Measurements from ENCODE around the gene SOAT1. TPM values are rescaled to one million over a fixed set of nuclear protein-coding genes. Genes with fewer than 3 reads are reported as not detected.

The SOAT1 gene
- total and polyA plus RNA-seq, 2 experiments from 2014 or later, result 5.1 to 16.3 TPM

DNA sequence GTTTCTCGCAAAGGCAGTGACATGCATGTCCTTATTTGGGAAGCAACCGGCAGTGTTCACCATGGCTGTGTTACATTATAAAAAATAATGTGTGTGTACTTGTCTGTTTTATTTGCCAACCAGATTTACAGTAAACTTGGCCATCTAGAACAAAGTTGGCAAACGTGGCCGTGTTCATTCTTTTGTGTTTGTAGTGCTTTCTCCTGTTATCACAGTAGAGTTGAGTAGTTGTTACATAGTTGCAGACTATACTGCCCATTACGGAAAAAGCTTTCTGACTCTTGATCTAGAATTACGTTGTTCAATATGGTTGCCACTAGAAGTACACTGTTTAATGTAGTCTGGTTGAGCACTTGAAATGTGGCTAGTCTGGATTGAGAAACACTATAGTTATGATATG is 19.4 kb downstream of the SOAT1 start:
- Histone ChIP-seq H3K36me3 (no peaks in the 10 kb centered on the region), H3K4me3 (no peak overlapping the region), H3K9me3 (ENCODE audit: low read depth) (no peaks in the 10 kb centered on the region), H3K27me3 (no peaks in the 10 kb centered on the region), H3K4me1 (ENCODE audit: low read depth) (no peaks in the 10 kb centered on the region), H3K27ac (no peak overlapping the region)
- TF ChIP-seq, protein P1, sequence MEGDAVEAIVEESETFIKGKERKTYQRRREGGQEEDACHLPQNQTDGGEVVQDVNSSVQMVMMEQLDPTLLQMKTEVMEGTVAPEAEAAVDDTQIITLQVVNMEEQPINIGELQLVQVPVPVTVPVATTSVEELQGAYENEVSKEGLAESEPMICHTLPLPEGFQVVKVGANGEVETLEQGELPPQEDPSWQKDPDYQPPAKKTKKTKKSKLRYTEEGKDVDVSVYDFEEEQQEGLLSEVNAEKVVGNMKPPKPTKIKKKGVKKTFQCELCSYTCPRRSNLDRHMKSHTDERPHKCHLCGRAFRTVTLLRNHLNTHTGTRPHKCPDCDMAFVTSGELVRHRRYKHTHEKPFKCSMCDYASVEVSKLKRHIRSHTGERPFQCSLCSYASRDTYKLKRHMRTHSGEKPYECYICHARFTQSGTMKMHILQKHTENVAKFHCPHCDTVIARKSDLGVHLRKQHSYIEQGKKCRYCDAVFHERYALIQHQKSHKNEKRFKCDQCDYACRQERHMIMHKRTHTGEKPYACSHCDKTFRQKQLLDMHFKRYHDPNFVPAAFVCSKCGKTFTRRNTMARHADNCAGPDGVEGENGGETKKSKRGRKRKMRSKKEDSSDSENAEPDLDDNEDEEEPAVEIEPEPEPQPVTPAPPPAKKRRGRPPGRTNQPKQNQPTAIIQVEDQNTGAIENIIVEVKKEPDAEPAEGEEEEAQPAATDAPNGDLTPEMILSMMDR (IDR thresholded peaks at IDR 0.05; ENCODE audit: low read depth, low read length), result no peak
- DNase-seq (ENCODE audit: low read depth in 1 of 2, low spot score in 1 of 2), result no peak

GRCh38 chr1:179314928-179315327 is 21.3 kb downstream of the SOAT1 start:
- no peaks in the 10 kb centered on the region for H3K4me1 ChIP-seq (ENCODE audit: low read depth)
- no peak overlapping the region for H3K4me3 ChIP-seq
- H3K36me3 ChIP-seq, result no peaks in the 10 kb centered on the region
- peak in 1 of 2 donors; percentile 43 for DNase-seq (ENCODE audit: low read depth in 1 of 2, low spot score in 1 of 2)
- H3K27ac ChIP-seq, result no peak overlapping the region
- no peaks in the 10 kb centered on the region for H3K9me3 ChIP-seq (ENCODE audit: low read depth)
- TF ChIP-seq, protein P1 (IDR thresholded peaks at IDR 0.05; ENCODE audit: low read depth, low read length), result no peak
- no peaks in the 10 kb centered on the region for H3K27me3 ChIP-seq

GRCh38 chr1:179318491-179318890 is 24.9 kb downstream of the SOAT1 start:
- Histone ChIP-seq H3K36me3 (no peaks in the 10 kb centered on the region), H3K27ac (no peak overlapping the region), H3K9me3 (ENCODE audit: low read depth) (no peaks in the 10 kb centered on the region), H3K27me3 (no peaks in the 10 kb centered on the region), H3K4me3 (no peak overlapping the region), H3K4me1 (ENCODE audit: low read depth) (peaks cover 15% of the 10 kb centered on the region)
- DNase-seq (ENCODE audit: low read depth in 1 of 2, low spot score in 1 of 2), result no peak
- TF ChIP-seq, protein P1 (IDR thresholded peaks at IDR 0.05; ENCODE audit: low read depth, low read length), result no peak

DNA sequence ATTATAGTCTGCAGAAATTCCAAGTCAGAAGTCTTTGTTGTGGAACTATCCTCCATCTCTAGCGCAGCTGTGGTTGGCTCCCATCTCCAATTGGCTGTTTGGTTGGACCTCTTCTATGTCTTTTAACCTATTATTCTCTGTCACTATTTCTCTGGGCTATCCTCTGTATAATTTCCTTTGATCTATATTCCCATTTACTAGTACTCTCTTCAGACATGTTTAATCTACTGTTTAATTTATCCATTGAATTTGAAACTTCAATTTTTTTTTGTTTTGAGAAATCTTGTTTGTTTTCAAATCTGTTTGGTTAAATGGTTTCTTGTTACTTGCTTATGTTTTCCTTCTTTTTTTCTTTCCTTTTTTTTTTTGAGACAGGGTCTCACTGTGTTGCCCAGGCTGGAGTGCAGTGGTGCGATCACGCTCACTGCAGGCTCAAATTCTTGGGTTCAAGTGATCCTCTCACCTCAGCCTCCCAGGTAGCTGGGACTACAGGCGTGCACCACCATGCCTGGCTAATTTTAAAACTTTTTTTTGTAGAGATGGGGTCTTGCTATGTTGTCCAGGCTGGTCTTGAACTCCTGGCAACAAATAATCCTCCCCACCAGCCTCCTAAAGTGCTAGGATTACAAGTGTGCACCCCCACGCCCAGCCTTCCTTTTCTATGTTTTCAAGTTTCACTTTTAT is 28.1 kb downstream of the SOAT1 start:
- TF ChIP-seq, protein P1 (IDR thresholded peaks at IDR 0.05; ENCODE audit: low read depth, low read length), result no peak
- no peaks in the 10 kb centered on the region for H3K9me3 ChIP-seq (ENCODE audit: low read depth)
- H3K27ac ChIP-seq, result peak overlapping the region; percentile 39
- DNase-seq (ENCODE audit: low read depth in 1 of 2, low spot score in 1 of 2), result no peak
- H3K36me3 ChIP-seq, result no peaks in the 10 kb centered on the region
- H3K4me1 ChIP-seq (ENCODE audit: low read depth), result peaks cover 17% of the 10 kb centered on the region
- no peak overlapping the region for H3K4me3 ChIP-seq
- no peaks in the 10 kb centered on the region for H3K27me3 ChIP-seq

DNA sequence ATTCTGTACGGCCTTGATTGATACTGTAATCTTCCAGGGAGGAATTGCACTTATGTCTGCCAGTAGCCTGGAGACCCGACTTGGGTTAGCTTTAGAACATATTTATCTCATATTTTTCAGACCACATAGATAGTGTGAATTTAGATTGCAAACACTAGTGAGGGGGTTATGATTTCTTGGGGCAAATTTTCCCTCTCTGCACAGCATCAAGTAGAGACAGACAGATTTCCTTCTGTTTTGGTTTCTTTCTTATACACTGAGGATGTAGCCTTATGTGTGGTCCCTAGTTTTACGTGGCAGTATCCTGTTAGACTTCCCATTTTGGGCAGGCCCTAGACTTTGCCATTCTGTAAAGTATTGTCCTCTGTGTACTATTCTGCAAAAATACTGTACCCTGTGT is 29.0 kb downstream of the SOAT1 start:
- Histone ChIP-seq H3K27ac (peak overlapping the region; percentile 39), H3K36me3 (no peaks in the 10 kb centered on the region), H3K4me3 (no peak overlapping the region), H3K9me3 (ENCODE audit: low read depth) (no peaks in the 10 kb centered on the region), H3K4me1 (ENCODE audit: low read depth) (peaks cover 17% of the 10 kb centered on the region), H3K27me3 (no peaks in the 10 kb centered on the region)
- DNase-seq (ENCODE audit: low read depth in 1 of 2, low spot score in 1 of 2), result peak in 1 of 2 donors; percentile 50
- TF ChIP-seq, protein P1 (IDR thresholded peaks at IDR 0.05; ENCODE audit: low read depth, low read length), result no peak

All from cardiac muscle cell (in vitro differentiated cells and primary cell).